Astrocyte of the spinal cord (primary cell): ENCODE measurements around the gene SEPTIN7.

Experiments used
- DNase-seq: peaks from one replicate; pipeline ENCODE4 v3.0.0; 2011; ENCODE audit warnings: low read depth, low spot score
- H3K4me3 ChIP-seq: 2 replicates; pipeline ENCODE4 v1.5.1; 2011; ENCODE audit warnings: low read depth, mild to moderate bottlenecking, low read length, moderate library complexity
- in situ Hi-C: cut with HindIII; loops from 2 replicates; pipeline ENCODE4 v1.10.0; 2017; ENCODE audit warnings: low sequenced_read_pairs
- TF ChIP-seq, protein P1 (sequence below): IDR thresholded peaks from 2 replicates; pipeline ENCODE4 v1.5.1; 2012; ENCODE audit warnings: low read depth, mild to moderate bottlenecking, low read length, inconsistent platforms

Gene SEPTIN7

DNA sequence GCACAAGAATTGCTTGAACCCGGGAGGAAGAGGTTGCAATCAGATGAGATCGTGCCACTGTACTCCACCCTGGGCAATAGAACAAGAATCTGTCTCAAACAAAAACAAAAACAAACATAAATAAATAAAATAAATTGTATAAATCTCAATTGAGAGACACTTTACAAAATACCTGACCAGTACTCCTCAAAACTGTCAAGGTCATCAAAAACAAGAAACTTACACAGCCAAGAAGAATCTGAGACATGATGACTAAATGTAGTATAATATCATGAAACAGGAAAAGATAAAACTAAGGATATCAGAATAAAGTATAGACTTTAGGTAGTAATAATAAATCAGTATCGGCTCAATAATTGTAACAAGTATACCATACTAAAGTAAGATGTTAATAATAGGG, 26.9 kb upstream of the SEPTIN7 start:
- H3K4me3 ChIP-seq: no peak overlapping the region
- TF ChIP-seq, protein P1, sequence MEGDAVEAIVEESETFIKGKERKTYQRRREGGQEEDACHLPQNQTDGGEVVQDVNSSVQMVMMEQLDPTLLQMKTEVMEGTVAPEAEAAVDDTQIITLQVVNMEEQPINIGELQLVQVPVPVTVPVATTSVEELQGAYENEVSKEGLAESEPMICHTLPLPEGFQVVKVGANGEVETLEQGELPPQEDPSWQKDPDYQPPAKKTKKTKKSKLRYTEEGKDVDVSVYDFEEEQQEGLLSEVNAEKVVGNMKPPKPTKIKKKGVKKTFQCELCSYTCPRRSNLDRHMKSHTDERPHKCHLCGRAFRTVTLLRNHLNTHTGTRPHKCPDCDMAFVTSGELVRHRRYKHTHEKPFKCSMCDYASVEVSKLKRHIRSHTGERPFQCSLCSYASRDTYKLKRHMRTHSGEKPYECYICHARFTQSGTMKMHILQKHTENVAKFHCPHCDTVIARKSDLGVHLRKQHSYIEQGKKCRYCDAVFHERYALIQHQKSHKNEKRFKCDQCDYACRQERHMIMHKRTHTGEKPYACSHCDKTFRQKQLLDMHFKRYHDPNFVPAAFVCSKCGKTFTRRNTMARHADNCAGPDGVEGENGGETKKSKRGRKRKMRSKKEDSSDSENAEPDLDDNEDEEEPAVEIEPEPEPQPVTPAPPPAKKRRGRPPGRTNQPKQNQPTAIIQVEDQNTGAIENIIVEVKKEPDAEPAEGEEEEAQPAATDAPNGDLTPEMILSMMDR: no peak
- in situ Hi-C loops: no loop called here
- DNase-seq: no peak

- TF ChIP-seq, protein P1: no peak
- H3K4me3 ChIP-seq: no peak overlapping the region
- no peak for DNase-seq
- in situ Hi-C loops: no loop called here
Observed at GRCh38 chr7:35776686-35777085, 24.2 kb upstream of the SEPTIN7 start.

GRCh38 chr7:35777121-35777520, 23.7 kb upstream of the SEPTIN7 start:
- TF ChIP-seq, protein P1: no peak
- DNase-seq: no peak
- H3K4me3 ChIP-seq: no peak overlapping the region
- in situ Hi-C loops: no loop called here

DNA sequence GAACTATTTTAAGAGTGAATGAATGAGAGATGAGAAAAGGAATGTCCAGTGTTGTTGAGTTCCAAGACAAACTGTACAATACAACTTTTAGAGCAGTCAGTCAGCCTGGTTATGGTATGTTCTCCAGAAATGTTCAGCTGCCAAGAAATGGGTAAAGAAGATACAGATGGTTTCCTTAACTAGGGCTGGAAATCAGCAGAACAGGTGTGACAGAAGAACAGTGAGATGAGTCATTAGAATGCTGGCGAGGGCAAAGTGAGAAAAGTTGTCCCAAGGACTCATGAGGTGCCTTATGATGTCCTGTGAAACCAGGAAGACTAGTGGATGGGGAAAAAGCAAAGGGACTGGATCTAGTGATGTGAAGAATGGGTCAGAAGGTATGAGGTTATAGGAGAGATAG, 20.8 kb upstream of the SEPTIN7 start:
- TF ChIP-seq, protein P1: no peak
- H3K4me3 ChIP-seq: no peak overlapping the region

DNA sequence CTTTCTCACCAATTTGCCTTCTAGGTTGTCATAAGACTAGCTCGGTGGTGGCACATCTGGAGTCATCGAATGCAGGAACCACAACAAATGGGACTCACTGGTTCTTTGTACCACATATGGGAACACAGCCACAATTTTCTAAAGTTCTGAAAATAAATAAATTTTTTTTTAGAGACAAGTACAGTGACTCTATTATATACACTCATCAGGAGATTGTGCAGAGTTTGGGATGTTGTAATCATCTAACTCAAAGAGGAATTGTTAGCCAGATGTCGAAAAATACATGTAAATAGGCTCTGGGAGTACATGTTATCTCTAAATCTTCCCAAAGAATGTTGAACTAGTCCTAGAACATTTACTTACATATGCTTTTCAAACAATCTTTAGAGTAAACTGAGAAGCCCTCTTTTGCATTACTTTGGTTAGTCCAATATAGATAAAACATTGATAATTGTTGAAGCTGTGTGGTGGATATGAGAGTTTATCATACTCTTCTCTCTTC, 19.6 kb upstream of the SEPTIN7 start:
- no peak for DNase-seq
- no peak overlapping the region for H3K4me3 ChIP-seq
- in situ Hi-C loops: no loop called here
- TF ChIP-seq, protein P1: no peak

More for the DNA sequence above, 20.8 kb upstream of the SEPTIN7 start:
- in situ Hi-C loops: no loop called here
- no peak for DNase-seq

DNA sequence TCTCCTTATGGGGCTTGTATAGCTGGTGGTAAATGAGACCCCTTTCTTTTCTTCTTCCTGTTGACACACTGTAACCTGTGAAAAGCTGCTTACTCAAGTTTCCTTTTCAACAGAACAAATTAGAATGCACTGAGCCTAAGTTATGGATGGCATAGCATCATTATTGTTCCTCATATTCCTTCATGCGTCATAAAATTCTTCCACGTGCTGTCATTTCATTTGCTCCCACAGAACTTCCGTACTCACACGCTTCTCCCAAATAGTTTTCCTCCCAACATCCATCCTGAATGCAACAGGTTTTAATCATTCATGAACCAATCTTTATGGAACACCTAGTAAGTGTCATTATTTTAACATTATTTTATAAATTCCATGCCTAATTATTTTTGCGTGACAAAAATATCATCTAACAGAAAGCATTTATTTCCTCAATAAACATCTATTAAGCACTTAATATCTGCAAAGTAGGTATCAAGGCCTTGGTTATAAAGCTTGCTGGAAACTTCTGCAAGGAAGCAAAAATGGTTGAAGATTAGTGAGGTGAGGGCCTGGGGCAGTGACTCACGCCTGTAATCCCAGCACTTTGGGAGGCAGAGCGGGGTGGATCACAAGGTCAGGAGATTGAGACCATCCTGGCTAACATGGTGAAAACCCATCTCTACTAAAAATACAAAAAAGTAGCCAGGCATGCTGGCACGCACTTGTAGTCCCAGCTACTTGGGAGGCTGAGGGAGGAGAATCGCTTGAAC, 18.9 kb upstream of the SEPTIN7 start:
- no peak for DNase-seq
- in situ Hi-C loops: no loop called here
- H3K4me3 ChIP-seq: no peak overlapping the region
- TF ChIP-seq, protein P1: no peak
